Keratinocyte (primary cell): ENCODE data around the gene ACOT6.

Experiments used
- EZH2 ChIP-seq: IDR thresholded peaks from one replicate; pipeline ENCODE4 v1.6.1; 2012; ENCODE audit warnings: inconsistent platforms, mild to moderate bottlenecking, low read length, moderate library complexity
- TF ChIP-seq, protein P1 (sequence below), 3 experiments: IDR thresholded peaks in 1 of 3; conservative IDR thresholded peaks in 1 of 3; optimal IDR thresholded peaks in 1 of 3; 2 replicates in 2 of 3; 3 replicates in 1 of 3; pipeline versions ENCODE3 to v1.5.1; 2011; ENCODE audit warnings: low read length in 3 of 3, mild to moderate bottlenecking in 3 of 3, moderate library complexity in 2 of 3, control low read depth in 1 of 3, inconsistent platforms in 1 of 3; ENCODE audit not compliant: insufficient read depth in 2 of 3; ENCODE audit errors: extremely low read depth in 1 of 3

GRCh38 chr14:73588695-73589094, 23.6 kb upstream of the ACOT6 start:
- no peak for TF ChIP-seq EZH2
- TF ChIP-seq, protein P1, sequence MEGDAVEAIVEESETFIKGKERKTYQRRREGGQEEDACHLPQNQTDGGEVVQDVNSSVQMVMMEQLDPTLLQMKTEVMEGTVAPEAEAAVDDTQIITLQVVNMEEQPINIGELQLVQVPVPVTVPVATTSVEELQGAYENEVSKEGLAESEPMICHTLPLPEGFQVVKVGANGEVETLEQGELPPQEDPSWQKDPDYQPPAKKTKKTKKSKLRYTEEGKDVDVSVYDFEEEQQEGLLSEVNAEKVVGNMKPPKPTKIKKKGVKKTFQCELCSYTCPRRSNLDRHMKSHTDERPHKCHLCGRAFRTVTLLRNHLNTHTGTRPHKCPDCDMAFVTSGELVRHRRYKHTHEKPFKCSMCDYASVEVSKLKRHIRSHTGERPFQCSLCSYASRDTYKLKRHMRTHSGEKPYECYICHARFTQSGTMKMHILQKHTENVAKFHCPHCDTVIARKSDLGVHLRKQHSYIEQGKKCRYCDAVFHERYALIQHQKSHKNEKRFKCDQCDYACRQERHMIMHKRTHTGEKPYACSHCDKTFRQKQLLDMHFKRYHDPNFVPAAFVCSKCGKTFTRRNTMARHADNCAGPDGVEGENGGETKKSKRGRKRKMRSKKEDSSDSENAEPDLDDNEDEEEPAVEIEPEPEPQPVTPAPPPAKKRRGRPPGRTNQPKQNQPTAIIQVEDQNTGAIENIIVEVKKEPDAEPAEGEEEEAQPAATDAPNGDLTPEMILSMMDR (optimal IDR thresholded peaks at IDR 0.05 in 1 of 3, IDR thresholded peaks at IDR 0.05 in 1 of 3, conservative IDR thresholded peaks at IDR 0.05 in 1 of 3; ENCODE audit: extremely low read depth in 1 of 3, insufficient read depth in 2 of 3, low read length in 3 of 3): no peak
